ENCODE measurements around the gene ZNF746.
A peak's percentile ranks its signal among the peaks of the same experiment; 100 is the strongest.

ZNF746 gene

DNA sequence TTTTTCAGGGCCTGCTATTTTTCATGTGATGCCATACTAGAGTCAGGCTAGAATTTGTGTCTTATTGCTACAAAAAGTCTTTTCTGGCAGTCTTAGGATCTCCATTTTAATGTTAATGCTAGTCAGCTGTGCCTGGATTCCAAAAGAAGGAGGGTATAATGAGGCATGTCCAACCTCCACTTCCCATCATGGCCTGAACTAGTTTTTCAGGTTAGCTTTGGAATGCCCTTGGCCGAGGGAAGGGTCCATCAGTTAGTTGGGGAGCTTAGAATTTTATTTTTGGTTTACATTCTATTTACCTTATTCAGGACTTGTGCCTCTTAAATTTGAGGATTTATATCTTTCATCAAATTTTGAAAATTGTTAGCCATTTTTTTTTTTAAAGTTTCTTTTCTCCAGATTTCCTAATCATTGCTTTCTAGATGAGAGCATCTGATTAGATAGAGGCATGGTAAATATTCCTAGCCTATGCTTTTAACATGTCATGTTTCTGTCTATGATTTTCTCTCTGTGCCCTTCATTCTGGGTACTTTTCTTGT is 30.2 kb downstream of the ZNF746 start (continued):
- TF ChIP-seq, protein P1, sequence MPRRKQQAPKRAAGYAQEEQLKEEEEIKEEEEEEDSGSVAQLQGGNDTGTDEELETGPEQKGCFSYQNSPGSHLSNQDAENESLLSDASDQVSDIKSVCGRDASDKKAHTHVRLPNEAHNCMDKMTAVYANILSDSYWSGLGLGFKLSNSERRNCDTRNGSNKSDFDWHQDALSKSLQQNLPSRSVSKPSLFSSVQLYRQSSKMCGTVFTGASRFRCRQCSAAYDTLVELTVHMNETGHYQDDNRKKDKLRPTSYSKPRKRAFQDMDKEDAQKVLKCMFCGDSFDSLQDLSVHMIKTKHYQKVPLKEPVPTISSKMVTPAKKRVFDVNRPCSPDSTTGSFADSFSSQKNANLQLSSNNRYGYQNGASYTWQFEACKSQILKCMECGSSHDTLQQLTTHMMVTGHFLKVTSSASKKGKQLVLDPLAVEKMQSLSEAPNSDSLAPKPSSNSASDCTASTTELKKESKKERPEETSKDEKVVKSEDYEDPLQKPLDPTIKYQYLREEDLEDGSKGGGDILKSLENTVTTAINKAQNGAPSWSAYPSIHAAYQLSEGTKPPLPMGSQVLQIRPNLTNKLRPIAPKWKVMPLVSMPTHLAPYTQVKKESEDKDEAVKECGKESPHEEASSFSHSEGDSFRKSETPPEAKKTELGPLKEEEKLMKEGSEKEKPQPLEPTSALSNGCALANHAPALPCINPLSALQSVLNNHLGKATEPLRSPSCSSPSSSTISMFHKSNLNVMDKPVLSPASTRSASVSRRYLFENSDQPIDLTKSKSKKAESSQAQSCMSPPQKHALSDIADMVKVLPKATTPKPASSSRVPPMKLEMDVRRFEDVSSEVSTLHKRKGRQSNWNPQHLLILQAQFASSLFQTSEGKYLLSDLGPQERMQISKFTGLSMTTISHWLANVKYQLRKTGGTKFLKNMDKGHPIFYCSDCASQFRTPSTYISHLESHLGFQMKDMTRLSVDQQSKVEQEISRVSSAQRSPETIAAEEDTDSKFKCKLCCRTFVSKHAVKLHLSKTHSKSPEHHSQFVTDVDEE (CRISPR knock-in tag; IDR thresholded peaks at IDR 0.05), result no peak
- no peak for TF ChIP-seq RARB (CRISPR knock-in tag; IDR thresholded peaks at IDR 0.05)

DNA sequence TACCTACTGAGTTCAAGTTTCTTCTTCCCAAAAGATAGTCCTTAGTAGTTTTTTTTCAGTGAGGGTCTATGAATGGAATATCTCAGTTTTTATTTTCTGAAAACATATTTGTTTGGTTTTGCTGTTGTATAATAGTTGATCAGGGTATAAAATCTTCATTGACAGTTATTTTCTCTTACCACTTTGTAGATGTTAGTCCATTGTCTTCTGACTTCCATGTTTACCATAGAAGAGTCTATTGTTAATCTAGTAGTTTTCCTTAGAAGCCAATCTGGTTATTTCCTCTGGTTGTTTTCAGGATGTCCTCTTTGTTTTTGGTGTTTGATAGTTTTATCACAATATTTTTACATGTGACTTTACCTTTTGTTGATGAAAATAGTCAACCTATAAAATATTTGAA is 31.2 kb downstream of the ZNF746 start:
- no peak for ATAC-seq
- TF ChIP-seq ZFP30 (CRISPR knock-in tag; IDR thresholded peaks at IDR 0.05) (no peak), BACH2 (CRISPR knock-in tag; IDR thresholded peaks at IDR 0.05; ENCODE audit: borderline replicate concordance) (no peak), ZNF565 (CRISPR knock-in tag; conservative IDR thresholded peaks at IDR 0.05; ENCODE audit: low read depth) (no peak), ISL1 (CRISPR knock-in tag; IDR thresholded peaks at IDR 0.05) (no peak), ESRRG (CRISPR knock-in tag; IDR thresholded peaks at IDR 0.05) (no peak)

DNA sequence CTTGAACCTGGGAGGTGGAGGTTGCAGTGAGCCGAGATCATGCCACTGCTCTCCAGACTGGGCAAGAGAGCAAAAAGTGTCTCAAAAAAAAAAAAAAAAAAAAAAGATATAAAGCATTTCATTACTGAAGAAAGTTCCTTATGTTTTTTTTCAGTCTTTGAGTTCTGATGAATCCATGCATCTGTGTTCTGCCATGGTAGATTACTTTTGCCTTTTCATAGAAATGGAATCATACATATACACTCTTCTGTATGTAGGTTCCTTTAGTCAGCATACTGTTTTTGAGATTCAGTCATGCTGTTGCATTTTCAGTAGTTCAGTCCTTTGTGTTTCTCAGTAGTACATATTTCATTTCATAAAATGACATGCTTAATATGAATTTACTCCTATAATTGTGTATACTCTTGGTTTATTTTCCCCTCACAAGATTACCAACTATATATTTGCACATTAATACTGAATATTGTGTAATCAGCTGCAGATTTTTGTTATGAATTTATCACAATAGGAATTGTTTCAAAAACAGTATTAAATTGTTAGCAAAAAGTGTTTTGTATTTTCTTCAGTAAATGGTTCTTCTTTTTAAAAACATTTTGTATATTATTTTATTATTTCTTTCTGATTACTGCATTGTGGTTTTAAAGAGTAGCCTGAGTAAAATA is 34.0 kb downstream of the ZNF746 start:
- TF ChIP-seq ZNF70 (CRISPR knock-in tag; IDR thresholded peaks at IDR 0.05), result no peak
- TF ChIP-seq TCF4 (CRISPR knock-in tag; IDR thresholded peaks at IDR 0.05; ENCODE audit: borderline replicate concordance), result no peak
- TF ChIP-seq SNAI2 (CRISPR knock-in tag; IDR thresholded peaks at IDR 0.05), result no peak
- no peak for TF ChIP-seq BACH2 (CRISPR knock-in tag; IDR thresholded peaks at IDR 0.05; ENCODE audit: borderline replicate concordance)
- TF ChIP-seq, protein P2, sequence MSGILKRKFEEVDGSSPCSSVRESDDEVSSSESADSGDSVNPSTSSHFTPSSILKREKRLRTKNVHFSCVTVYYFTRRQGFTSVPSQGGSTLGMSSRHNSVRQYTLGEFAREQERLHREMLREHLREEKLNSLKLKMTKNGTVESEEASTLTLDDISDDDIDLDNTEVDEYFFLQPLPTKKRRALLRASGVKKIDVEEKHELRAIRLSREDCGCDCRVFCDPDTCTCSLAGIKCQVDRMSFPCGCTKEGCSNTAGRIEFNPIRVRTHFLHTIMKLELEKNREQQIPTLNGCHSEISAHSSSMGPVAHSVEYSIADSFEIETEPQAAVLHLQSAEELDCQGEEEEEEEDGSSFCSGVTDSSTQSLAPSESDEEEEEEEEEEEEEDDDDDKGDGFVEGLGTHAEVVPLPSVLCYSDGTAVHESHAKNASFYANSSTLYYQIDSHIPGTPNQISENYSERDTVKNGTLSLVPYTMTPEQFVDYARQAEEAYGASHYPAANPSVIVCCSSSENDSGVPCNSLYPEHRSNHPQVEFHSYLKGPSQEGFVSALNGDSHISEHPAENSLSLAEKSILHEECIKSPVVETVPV (CRISPR knock-in tag; IDR thresholded peaks at IDR 0.05), result no peak
- no peak for TF ChIP-seq ARNTL (CRISPR knock-in tag; IDR thresholded peaks at IDR 0.05; ENCODE audit: borderline replicate concordance, low read depth)
- TF ChIP-seq ZNF8 (CRISPR knock-in tag; IDR thresholded peaks at IDR 0.05), result no peak
- TF ChIP-seq, protein P3, sequence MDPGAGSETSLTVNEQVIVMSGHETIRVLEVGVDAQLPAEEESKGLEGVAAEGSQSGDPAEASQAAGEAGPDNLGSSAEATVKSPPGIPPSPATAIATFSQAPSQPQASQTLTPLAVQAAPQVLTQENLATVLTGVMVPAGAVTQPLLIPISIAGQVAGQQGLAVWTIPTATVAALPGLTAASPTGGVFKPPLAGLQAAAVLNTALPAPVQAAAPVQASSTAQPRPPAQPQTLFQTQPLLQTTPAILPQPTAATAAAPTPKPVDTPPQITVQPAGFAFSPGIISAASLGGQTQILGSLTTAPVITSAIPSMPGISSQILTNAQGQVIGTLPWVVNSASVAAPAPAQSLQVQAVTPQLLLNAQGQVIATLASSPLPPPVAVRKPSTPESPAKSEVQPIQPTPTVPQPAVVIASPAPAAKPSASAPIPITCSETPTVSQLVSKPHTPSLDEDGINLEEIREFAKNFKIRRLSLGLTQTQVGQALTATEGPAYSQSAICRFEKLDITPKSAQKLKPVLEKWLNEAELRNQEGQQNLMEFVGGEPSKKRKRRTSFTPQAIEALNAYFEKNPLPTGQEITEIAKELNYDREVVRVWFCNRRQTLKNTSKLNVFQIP (CRISPR knock-in tag; IDR thresholded peaks at IDR 0.05; ENCODE audit: borderline replicate concordance, low read depth), result no peak
- no peak for TF ChIP-seq PPARA (CRISPR knock-in tag; IDR thresholded peaks at IDR 0.05; ENCODE audit: borderline replicate concordance)
- TF ChIP-seq, protein P4, sequence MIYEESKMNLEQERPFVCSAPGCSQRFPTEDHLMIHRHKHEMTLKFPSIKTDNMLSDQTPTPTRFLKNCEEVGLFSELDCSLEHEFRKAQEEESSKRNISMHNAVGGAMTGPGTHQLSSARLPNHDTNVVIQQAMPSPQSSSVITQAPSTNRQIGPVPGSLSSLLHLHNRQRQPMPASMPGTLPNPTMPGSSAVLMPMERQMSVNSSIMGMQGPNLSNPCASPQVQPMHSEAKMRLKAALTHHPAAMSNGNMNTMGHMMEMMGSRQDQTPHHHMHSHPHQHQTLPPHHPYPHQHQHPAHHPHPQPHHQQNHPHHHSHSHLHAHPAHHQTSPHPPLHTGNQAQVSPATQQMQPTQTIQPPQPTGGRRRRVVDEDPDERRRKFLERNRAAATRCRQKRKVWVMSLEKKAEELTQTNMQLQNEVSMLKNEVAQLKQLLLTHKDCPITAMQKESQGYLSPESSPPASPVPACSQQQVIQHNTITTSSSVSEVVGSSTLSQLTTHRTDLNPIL (CRISPR knock-in tag; IDR thresholded peaks at IDR 0.05; ENCODE audit: low read depth), result no peak
- no peak for TF ChIP-seq ZC3H10 (CRISPR knock-in tag; IDR thresholded peaks at IDR 0.05)
- no peak for ATAC-seq

DNA sequence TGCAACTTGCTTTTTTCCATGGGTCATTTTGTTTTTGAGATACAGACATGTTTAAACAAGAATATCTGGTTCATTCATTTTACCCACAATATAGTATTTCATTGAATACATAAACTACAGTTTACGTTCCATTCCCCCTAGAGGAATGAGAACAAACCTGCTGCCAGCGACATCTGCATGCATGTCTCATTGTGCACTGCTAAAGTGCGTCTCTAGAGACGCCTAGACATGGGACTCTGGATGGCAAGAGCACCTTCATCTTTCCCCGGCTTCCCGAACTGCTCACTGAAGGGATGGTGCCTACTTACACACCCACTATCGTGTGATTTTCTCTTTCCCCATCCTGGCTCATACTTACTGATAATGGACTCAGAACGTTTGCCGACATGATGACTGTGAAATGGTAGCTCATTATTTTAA is 35.5 kb downstream of the ZNF746 start:
- ATAC-seq, result no peak
- TF ChIP-seq ZFP3 (CRISPR knock-in tag; IDR thresholded peaks at IDR 0.05), result no peak

DNA sequence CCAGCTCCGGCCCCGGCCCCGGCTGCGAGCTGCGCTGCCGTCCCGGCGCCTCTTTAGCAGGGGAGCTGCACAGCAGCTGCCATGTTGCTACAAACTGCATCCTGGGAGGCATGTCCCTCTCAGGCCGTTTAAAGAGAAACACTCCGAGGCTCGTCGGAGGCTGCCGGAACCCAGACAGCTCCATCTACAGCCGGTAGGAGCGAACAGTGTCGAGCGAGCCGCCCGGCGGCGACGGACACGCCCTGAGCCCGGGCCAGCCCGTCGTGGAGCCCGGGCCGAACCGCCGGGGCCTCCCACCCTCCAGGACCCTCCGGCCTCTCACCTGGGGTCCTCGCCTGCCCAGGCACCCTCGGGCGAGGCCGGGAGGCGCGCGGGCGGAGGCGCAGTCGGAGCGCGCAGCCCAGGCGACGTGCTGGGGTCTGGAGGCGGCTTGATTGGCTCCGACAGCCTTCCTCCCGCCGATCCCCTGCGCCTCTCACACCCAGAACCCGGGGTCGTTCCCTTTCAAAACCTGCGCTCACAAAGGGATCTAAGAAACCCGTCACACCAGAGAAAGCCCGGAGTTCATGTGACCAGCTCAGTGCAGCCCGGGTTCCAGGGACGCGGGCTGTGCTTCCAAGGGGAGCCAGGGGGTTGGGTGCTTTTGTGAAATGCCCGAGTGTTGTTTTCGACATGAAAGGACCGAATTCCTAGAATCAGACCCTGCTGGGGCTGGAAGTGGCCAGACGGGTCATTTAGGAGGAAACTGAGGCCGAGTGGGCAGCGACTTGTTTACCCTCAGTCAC is 36.9 kb downstream of the ZNF746 start, which contains the start of gene ZNF777:
Gene ZNF777 (minus strand): TSS at position 570 of the 785 bp plus-strand sequence. CDS start 5,040 bp downstream, outside the sequence.
- peak; percentile 93 for TF ChIP-seq ZFP3 (CRISPR knock-in tag; IDR thresholded peaks at IDR 0.05)
- TF ChIP-seq, protein P2 (CRISPR knock-in tag; IDR thresholded peaks at IDR 0.05), result no peak
- peak; percentile 100 for ATAC-seq

Measured in SK-N-SH treated with all-trans-retinoic acid at 6 μM for 48 hours (cell line).